ENCODE measurements around the gene LIN7B.

DNA sequence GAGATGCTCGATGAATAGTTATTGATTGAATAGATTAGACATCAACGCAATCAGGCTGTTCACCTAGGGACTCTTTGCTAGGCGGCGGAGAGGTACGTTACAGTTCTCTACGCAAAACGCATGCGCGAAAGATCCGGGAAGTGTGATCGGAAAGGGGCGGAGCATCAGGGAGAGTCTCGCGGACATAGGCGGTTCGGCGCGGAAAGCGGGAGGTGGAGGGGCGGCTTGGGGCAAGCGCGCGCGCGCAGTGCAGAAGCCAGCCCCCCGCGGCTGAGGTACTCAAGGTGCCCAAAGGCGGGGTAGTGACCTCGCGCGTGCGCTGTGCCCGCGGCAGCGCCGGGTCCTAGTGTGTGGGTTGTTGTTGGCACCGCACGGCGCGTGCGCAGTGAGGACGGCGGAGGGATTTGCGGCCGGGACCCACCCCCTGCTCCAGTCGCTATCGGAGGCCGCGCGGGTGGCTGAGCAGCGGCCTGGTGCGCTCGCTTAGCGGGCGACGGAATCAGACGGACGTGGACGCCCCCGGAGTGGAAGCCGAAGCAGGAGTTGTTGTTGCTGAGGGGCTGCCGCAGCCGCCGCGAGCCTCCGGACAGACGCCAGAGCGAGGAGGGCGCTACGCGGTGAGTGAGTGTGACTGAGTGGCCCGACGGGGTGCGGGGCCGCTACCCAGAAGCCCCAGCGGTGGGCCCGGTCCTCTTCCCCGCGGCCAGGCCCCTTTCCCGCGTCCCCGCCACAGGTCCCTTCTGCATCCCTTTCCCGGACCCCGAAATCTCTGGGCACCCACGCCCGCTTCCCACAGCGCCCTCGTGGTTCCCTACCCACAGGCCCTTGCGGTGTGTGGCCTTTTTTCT is 28.9 kb upstream of the LIN7B start, which contains the start of gene SNRNP70:
- TF ChIP-seq YY1 (IDR thresholded peaks at IDR 0.05; ENCODE audit: insufficient read depth, insufficient read length) = no peak
- no peak for TF ChIP-seq SUZ12 (IDR thresholded peaks at IDR 0.05; ENCODE audit: extremely low read depth, insufficient read depth, insufficient read length)
- TF ChIP-seq ZNF274 (IDR thresholded peaks at IDR 0.05; ENCODE audit: low read depth, low read length) = no peak

Data from NT2/D1 (cell line).